HS-5 (cell line): ENCODE results near the gene TCF12.
A peak's percentile ranks its signal among the peaks of the same experiment; 100 is the strongest.

Experiments
- DNase-seq: peaks from one replicate; pipeline ENCODE4 v3.0.0-alpha.2; 2012; ENCODE audit warnings: low read depth

The TCF12 gene

GRCh38 chr15:57320631-57321220, 402.3 kb downstream of the TCF12 start:
- DNase-seq: no peak

GRCh38 chr15:57321485-57321884, 403.0 kb downstream of the TCF12 start:
- DNase-seq: no peak

- DNase-seq: no peak
Observed at GRCh38 chr15:57321973-57322601, 403.6 kb downstream of the TCF12 start.

- DNase-seq: no peak
Observed at GRCh38 chr15:57322602-57323250, 404.3 kb downstream of the TCF12 start.

DNA sequence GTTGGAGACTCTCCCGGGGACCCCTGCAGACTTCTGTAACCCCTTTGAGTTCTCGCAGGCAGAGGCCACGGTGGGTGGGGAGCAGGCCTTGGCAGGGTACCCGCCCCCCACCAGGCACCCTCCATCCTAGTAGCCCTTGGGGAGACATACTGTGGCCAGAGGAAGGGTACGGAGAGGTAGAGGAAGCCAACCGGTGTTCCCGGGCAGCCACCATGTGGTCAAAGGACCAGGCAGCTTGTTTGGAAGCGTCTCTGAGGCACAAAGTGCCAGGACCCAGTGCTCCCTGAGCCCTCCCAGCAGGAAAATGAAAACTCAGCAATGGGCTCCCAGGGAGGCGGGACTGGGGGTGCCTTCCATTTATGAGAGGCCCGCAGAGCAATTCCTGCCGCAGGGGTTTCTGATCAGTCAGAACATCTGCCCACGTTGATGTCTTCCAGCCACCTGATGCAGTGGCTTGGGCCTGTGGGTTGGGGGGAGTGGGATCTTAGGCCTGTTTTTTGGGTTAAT, 404.9 kb downstream of the TCF12 start:
- DNase-seq: no peak

DNA sequence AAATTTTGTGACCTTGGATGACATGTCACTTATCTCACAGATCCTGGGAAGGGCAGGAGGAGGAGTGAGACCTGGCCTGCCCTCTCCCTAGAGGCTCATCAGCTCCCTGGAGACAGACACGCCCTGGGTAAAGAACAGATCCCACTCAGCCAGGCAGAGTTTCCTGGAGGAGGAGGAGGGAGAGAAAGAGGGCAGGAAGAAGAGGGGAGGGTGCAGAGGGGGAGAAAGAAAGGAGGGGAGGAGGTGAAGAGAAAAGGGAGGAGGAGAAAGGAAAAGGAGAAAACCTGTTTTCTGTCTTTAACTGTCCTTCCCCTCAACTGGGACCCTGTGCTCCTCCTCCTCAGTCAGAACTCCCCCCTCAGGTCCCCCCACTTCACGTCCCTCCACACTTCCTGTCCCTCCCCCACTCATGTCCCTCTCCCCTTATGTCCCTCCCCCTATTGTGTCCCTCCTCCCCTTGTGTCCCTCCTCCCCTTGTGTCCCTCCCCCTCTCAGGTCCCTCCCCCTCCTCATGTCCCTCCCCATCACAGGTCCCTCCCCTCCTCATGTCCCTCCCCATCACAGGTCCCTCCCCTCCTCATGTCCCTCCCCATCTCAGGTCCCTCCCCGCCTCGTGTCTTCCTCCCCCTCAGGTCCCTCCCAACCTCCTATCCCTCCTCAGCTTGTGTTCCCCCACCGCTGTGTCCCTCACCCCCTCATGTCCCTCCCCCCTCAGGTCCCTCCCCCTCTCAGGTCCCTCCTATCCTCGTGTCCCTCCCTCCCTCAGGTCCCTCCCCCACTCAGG, 405.6 kb downstream of the TCF12 start:
- DNase-seq: no peak

DNA sequence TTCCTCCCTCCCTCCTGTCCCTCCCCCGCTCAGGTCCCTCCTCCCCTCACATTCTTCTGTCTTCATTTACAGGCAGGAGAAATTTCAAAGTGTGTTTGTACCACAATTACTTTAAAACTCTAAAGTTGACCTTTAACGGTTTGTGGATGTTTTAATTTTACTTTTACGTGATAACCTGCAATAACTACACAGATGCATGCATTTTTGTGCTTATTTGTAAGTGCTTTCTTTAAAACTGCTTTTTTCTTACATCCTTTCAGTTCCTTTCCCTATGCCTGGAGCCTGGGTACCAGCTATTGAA, 406.1 kb downstream of the TCF12 start:
- DNase-seq: no peak

- no peak for DNase-seq
Observed at GRCh38 chr15:57324944-57325679, 406.7 kb downstream of the TCF12 start.

GRCh38 chr15:57326196-57326595, 407.8 kb downstream of the TCF12 start:
- no peak for DNase-seq

- DNase-seq: peak; percentile 82
Observed at GRCh38 chr15:57327985-57328471, 409.6 kb downstream of the TCF12 start.

DNA sequence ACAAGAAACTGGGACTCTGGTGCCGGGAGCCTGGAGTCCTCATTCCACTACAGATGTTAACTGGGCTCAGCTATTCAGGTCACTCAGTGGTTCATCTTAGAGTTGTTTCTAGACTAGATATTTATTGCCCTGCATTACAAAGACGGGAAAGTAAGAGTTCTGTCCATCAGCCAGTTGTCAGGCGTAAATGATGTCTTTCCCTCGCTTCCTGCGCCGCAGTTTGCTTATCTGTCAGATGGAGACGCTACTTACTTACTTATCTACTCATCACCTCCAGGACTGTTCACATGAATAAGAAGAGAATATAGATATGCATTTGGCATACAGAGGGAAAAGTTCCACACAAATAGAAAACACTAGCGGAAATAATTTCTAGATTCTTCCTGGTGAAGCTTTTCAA, 410.0 kb downstream of the TCF12 start:
- DNase-seq: no peak

DNA sequence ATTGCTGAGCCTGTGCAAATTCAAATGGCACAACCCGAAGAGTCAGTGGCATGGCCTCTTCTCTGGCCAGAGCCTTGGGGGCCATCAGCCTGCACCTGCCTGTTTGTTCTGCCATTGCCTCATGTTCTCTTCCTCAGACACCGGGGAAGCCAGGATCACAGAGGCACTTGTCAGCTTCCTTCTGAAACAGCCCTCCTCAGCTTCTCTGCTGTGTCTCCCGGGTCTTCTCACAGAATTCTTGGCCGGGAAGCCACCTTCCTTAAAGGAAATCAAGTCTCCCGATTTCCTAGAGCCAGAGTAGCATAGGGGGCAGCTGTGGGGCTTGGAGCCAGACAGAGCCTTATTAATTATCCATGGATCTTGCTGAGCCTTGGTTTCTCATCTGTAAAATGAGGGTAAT, 410.5 kb downstream of the TCF12 start:
- DNase-seq: no peak

DNA sequence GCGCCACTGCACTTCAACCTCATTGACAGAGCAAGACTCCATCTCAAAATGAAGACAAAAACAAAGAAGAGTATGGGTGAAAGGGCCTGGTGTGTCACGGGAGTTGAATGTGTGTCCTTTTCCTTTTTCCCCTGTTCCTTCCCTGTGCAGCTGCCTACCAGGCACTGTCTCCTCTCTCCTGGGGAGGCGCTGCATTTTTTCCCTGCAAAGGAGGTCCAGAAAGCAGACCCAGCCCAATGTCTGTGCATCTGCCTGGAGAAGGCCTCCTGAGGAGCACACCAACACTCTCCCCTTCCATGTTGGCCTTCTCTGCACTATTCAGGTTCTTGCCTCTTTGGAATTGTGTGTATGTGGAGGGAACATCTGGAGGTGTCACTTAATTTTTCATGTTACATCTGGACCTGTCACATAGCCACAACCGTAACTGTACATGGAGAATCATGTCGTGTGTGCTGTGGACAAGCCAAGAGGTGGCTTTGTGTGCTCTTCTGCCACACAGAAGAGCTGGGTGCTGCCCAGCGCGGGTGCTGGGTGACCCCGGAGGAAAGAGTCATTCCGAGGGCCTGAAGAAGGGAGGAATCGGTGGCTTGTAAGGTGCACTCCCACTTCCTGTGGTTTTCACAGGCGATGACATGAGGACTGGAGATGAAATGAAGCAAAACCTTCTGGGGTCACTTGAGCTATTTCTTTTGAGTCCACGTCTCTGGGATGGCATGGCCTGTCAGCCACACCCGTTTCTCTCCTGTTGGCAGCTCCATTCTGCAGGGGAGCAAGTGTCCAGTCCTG, 411.3 kb downstream of the TCF12 start:
- no peak for DNase-seq

DNA sequence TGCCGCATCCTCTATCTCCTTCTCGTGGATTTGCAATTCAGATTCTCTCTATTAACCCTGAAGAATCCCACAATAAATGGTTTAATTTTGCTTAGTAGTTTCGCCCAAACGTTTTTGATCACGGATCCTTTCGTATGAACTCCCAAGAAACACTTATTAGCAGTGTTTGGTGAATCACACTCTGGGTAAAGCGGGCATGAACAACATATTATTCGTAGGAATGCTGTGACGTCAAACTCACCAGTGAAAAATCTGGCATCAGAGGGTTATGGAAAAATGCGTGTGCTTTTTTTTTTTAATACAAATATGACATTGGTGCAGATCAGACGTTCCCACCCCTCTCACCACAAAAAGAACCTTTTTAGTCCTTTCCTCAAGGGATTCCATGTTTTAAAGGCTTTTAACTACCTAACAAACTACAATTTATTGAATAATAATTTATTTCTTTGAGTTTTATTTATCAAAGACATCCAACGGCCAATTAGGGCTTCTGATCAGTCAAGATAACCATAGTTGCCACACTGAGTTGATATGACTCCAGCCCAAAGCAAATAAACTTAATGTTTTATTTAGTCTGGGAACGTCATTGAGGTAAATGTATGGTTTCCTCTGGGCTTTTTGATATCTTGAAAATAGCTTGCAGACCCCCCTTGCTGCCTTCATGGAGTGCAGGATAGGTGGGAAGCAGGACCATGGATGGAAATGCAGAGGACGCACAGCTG, 412.3 kb downstream of the TCF12 start:
- DNase-seq: no peak

DNA sequence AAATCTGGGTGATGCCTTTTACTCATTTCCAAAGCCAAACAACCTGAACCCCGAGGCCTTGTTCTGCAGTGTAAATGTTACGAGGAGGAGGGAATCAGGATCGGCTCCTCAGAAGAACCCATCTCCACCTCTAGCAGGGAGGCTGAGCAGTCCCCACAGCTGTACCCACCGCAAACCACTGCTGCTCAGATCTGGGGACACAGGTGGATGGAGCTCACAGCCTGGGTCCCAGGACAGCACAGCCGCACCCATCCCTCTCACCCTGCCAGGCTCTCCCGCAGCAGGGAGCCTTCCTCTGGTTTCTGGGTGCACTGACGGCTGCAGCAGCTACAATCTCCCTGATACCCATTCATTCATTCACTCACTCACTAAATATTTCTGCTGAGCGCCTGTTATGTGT, 413.9 kb downstream of the TCF12 start:
- no peak for DNase-seq

- no peak for DNase-seq
Observed at GRCh38 chr15:57333487-57333886, 415.0 kb downstream of the TCF12 start.

DNA sequence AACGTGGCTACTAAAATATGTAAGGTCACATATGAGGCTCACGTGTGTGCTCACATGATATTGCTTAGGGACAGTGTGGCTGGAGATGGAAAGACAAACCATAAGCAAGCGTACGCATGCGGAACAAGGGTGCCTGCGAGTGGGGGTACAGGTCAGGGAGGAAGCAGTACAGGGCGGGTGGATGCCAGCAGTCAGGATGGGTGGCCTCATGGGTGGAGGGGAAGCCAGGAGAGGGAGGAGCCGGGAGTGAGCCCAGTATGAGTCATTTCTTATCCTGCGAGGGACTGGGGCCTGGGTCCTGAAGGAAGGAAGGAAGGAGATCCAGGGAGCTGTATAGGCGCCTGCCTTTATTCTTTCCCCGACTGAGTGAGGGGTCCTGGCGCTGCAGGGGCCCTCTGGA, 415.8 kb downstream of the TCF12 start:
- DNase-seq: no peak

DNA sequence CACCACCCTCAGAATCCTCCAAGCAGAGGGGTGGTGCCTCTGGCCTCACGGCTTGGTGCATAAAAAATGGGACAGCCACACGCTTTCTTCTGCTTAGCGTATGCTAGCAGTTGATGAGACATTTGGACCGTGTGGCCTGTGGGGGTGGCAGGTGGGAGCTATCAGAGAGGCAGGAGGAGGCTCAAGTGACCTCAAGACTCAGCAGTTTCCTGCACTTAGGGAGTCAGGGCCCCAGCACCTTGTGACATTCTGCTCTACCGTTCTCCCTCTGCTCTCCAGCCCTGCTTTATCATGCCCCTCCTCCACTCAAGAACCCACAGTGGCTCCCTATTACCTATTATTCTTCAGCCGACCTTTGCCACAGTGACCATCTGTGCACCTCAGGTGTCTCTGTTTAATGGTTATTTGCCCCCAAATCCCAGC, 416.9 kb downstream of the TCF12 start:
- no peak for DNase-seq

- DNase-seq: no peak
Observed at GRCh38 chr15:57335719-57336118, 417.3 kb downstream of the TCF12 start.

GRCh38 chr15:57337868-57338411, 419.5 kb downstream of the TCF12 start:
- DNase-seq: no peak
